ENCODE data around the gene FTSJ3. TPM values are rescaled to one million over a fixed set of nuclear protein-coding genes. Genes with fewer than 3 reads are reported as not detected.
A peak's percentile ranks its signal among the peaks of the same experiment; 100 is the strongest.

The FTSJ3 gene
- total and polyA plus RNA-seq, 10 of the 15 experiments (the other 5 are each of a cell fraction or from before 2014, with no cell fraction given), result 17.2 to 79.2 (median 50.4) TPM

GRCh38 chr17:63826468-63827001, 928 bp downstream of the FTSJ3 start (continued):
- TF ChIP-seq IRF3 (IDR thresholded peaks at IDR 0.05) (no peak), IRF5 (IDR thresholded peaks at IDR 0.05; ENCODE audit: borderline replicate concordance) (no peak), E4F1 (IDR thresholded peaks at IDR 0.05; ENCODE audit: borderline replicate concordance, partially characterized antibody) (no peak), PBX3 (IDR thresholded peaks at IDR 0.05; ENCODE audit: insufficient replicate concordance, low read depth, low read length) (no peak), MYC (IDR thresholded peaks at IDR 0.05; ENCODE audit: insufficient read depth, insufficient read length, insufficient replicate concordance, low read length, severe bottlenecking) (peak; percentile 28), NFIC (IDR thresholded peaks at IDR 0.05; ENCODE audit: low read depth, low read length) (no peak), SIN3A (IDR thresholded peaks at IDR 0.05; ENCODE audit: low read depth, low read length) (no peak; the same call in 1 of the 2 replicates), ASH2L (IDR thresholded peaks at IDR 0.05; ENCODE audit: borderline replicate concordance, low read depth) (0 out of 2 replicates have a peak, but pooled peaks have one; percentile 6), PAX5 (IDR thresholded peaks at IDR 0.05; ENCODE audit: borderline replicate concordance, low read depth, low read length) (no peak), HCFC1 (IDR thresholded peaks at IDR 0.05; ENCODE audit: low read length) (no peak)
